WTC11 (cell line): ENCODE data around the gene ADGRF3.
"Not testable (repeated sequence)": the region's sequence is repeated elsewhere in the genome, so short reads cannot be mapped to it uniquely, and the experiment has no call there.

Experiments used
- CREM ChIP-seq: sonication (generic); formaldehyde crosslinking; IDR thresholded peaks from 2 replicates; pipeline ENCODE4 v1.8.1; 2022; ENCODE audit warnings: mild to moderate bottlenecking, missing genetic modification reagents, moderate library complexity
- TF ChIP-seq, protein P1 (sequence below): fragments of 200-600 bp; IDR thresholded peaks from 2 replicates; pipeline ENCODE4 v1.8.0; 2022; ENCODE audit warnings: antibody characterized with exemption
- TF ChIP-seq, protein P2 (sequence below): sonication (generic); formaldehyde crosslinking; IDR thresholded peaks from 2 replicates; pipeline ENCODE4 v1.8.1; 2023; ENCODE audit warnings: mild to moderate bottlenecking, missing genetic modification reagents, moderate library complexity
- TF ChIP-seq, protein P3 (sequence below): fragments of 250-450 bp; sonication (Bioruptor Pico); conservative IDR thresholded peaks from 2 replicates; pipeline ENCODE4 v1.9.0; 2021; ENCODE audit warnings: mild to moderate bottlenecking

DNA sequence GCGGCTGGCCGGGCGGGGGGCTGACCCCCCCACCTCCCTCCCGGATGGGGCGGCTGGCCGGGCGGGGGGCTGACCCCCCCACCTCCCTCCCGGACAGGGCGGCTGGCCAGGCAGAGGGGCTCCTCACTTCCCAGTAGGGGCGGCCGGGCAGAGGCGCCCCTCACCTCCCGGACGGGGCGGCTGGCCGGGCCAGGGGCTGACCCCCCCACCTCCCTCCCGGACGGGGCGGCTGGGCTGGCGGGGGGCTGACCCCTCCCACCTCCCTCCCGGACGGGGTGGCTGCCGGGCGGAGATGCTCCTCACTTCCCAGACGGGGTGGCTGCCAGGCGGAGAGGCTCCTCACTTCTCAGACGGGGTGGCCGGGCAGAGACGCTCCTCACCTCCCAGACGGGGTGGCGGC lies 24.3 kb upstream of the ADGRF3 start:
- TF ChIP-seq, protein P1, sequence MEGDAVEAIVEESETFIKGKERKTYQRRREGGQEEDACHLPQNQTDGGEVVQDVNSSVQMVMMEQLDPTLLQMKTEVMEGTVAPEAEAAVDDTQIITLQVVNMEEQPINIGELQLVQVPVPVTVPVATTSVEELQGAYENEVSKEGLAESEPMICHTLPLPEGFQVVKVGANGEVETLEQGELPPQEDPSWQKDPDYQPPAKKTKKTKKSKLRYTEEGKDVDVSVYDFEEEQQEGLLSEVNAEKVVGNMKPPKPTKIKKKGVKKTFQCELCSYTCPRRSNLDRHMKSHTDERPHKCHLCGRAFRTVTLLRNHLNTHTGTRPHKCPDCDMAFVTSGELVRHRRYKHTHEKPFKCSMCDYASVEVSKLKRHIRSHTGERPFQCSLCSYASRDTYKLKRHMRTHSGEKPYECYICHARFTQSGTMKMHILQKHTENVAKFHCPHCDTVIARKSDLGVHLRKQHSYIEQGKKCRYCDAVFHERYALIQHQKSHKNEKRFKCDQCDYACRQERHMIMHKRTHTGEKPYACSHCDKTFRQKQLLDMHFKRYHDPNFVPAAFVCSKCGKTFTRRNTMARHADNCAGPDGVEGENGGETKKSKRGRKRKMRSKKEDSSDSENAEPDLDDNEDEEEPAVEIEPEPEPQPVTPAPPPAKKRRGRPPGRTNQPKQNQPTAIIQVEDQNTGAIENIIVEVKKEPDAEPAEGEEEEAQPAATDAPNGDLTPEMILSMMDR = not testable (repeated sequence)
- not testable (repeated sequence) for TF ChIP-seq CREM
- TF ChIP-seq, protein P2, sequence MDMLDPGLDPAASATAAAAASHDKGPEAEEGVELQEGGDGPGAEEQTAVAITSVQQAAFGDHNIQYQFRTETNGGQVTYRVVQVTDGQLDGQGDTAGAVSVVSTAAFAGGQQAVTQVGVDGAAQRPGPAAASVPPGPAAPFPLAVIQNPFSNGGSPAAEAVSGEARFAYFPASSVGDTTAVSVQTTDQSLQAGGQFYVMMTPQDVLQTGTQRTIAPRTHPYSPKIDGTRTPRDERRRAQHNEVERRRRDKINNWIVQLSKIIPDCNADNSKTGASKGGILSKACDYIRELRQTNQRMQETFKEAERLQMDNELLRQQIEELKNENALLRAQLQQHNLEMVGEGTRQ (CRISPR knock-in tag) = not testable (repeated sequence)
- TF ChIP-seq, protein P3, sequence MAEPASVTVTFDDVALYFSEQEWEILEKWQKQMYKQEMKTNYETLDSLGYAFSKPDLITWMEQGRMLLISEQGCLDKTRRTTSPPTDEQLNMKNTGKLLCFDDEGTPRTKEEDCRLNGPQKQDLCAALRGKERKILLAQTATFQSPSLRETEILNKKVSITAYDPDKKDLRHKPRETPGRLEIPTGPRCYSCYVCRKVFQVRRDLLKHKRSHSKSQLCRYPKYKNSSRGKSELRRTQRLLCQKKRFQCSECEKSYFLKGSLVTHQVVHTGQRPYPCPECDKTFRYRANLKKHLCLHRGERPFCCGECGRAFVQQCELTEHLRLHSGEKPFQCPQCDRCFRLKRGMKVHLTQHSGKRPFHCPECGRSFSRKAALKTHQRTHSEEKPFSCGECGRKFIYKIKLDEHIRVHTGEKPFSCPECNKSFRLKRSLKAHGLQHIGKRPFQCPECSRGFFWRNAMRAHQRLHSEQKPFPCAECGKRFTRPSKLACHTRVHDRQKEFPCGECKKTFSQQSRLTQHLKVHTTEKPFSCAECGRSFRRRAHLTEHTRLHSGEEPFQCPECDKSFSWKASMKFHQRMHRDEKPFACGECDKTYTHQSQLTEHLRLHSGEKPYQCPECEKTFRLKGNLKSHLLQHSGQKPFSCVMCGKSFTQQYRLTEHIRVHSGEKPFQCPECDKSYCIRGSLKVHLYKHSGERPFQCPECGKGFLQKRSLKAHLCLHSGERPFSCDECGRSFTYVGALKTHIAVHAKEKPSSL (CRISPR knock-in tag) = not testable (repeated sequence)
